Measurements from ENCODE around the gene PCNA.

Gene PCNA

DNA sequence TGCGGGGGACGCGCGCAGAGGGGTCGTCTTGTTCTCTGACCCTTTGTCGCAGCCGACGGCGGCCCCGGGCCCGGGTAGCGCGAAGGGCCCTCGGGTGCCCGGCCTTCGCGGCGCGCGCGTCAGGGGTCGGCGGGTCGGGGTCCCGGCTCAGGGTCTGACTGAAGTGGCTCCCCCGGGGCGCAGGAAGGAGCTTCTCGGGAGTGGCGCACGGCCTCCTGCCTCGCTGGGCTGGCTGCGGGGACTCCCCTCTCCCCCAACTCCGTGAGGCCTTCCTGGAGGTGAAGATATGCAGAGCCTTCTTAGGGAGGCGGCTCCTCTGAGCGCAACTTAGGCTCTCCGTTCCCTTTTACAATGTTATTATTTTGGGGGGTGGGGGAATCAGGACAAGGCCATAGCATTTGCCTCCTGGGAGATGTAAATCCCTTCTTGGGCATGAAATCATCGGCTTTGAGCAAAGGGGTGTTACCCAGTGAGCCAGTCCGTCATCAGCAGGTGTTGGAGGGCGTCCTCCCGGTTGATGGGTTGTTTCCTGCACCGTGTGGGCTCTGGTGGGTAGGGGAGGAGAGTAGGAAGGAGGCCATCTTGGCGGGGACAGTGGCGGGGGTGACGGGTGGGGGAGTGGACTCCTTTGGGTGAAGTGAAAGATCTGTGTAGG, 7.6 kb upstream of the PCNA start:
- TF ChIP-seq, protein P1, sequence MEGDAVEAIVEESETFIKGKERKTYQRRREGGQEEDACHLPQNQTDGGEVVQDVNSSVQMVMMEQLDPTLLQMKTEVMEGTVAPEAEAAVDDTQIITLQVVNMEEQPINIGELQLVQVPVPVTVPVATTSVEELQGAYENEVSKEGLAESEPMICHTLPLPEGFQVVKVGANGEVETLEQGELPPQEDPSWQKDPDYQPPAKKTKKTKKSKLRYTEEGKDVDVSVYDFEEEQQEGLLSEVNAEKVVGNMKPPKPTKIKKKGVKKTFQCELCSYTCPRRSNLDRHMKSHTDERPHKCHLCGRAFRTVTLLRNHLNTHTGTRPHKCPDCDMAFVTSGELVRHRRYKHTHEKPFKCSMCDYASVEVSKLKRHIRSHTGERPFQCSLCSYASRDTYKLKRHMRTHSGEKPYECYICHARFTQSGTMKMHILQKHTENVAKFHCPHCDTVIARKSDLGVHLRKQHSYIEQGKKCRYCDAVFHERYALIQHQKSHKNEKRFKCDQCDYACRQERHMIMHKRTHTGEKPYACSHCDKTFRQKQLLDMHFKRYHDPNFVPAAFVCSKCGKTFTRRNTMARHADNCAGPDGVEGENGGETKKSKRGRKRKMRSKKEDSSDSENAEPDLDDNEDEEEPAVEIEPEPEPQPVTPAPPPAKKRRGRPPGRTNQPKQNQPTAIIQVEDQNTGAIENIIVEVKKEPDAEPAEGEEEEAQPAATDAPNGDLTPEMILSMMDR (IDR thresholded peaks at IDR 0.05; ENCODE audit: low read depth, low read length): no peak
- DNase-seq (ENCODE audit: extremely low read depth, low read depth): no peak

DNA sequence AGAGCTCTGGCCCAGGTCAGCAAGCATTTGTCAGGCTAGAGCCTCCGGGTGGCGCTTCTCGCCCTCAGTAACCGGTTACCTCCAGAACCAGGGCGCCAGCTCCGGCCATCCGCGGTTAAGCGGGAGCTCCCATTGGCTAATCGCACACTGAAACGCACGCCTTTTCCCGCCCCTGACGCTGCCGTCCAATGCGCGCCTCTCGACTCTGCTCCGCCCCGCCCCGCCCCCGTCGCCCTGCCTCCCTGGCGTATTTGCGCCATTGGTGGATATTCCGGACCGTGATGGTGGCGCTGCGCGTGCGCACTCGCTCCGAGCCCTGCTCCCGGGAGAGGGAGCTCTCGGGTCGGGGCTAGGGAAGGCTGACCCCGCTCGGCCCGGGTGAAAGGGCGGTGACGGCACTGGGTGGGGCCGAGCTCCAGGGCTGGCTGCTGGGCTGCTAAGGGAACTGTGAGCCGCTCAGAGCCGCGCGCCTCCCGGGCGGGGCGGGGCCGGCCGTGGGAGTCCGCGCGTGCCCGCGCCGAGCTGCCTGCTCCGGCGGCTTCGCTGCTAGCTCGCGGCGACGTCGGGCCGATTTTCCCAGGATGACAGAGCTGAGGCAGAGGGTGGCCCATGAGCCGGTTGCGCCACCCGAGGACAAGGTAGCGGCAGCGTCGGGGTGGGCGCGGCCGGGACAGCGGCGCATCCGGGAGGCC, 6.9 kb upstream of the PCNA start, which contains the start of gene CDS2:
Gene CDS2 (plus strand): TSS at position 497 of the 692 bp plus-strand sequence. CDS start 85 bp downstream, at position 582.
- peak; percentile 97 for DNase-seq (ENCODE audit: extremely low read depth, low read depth)
- TF ChIP-seq, protein P1 (IDR thresholded peaks at IDR 0.05; ENCODE audit: low read depth, low read length): peak; percentile 43

DNA sequence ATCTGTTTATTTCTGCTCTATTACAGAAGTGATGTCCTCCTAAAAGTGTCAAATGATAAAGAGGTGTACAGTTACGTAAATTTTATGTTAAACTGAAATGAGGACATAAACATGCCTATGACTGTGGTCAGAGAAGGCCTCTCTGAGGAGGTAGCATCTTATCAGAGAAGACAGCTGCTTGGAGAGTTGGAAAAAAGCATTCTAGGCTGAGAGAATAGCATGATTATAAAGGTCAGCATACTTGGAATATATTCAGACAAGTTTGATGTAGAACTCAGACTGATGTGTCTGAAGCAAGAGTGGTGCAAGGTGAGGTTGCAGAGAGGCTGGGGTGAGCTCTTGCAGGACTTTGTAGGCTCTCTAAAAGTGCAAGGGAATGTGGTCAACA, 3.1 kb upstream of the PCNA start:
- no peak for DNase-seq (ENCODE audit: extremely low read depth, low read depth)
- TF ChIP-seq, protein P1 (IDR thresholded peaks at IDR 0.05; ENCODE audit: low read depth, low read length): no peak

DNA sequence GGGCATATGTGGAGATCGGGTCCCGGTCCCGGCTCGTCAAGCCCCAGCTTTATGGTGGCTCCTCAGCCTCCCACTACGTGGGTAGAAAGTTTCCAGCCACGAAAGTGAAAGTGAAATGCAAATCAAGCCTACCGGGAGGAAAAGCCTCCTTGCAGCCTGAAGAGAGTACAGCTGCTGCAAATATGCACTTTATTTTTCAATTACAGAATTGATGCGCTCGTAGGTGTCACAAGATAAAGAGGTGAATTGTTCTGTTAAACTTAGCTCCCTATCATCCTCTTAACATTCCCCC, 373 bp upstream of the PCNA start:
- TF ChIP-seq, protein P1 (IDR thresholded peaks at IDR 0.05; ENCODE audit: low read depth, low read length): no peak
- DNase-seq (ENCODE audit: extremely low read depth, low read depth): no peak

DNA sequence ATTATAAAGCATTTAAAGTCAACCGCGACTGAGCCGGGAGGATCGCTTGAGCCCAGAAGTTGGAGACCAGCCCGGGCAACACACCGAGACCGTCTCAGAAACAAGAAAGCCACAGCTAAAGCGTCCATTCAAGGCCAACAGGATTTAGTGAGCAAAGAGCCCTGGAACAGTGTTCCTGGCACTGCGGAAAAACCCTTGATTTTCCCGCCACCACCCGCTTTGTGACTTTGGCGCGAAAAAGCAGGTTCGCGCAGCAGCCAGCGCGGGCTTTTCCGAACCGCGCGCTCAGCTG, 669 bp downstream of the PCNA start:
- no peak for DNase-seq (ENCODE audit: extremely low read depth, low read depth)

DNA sequence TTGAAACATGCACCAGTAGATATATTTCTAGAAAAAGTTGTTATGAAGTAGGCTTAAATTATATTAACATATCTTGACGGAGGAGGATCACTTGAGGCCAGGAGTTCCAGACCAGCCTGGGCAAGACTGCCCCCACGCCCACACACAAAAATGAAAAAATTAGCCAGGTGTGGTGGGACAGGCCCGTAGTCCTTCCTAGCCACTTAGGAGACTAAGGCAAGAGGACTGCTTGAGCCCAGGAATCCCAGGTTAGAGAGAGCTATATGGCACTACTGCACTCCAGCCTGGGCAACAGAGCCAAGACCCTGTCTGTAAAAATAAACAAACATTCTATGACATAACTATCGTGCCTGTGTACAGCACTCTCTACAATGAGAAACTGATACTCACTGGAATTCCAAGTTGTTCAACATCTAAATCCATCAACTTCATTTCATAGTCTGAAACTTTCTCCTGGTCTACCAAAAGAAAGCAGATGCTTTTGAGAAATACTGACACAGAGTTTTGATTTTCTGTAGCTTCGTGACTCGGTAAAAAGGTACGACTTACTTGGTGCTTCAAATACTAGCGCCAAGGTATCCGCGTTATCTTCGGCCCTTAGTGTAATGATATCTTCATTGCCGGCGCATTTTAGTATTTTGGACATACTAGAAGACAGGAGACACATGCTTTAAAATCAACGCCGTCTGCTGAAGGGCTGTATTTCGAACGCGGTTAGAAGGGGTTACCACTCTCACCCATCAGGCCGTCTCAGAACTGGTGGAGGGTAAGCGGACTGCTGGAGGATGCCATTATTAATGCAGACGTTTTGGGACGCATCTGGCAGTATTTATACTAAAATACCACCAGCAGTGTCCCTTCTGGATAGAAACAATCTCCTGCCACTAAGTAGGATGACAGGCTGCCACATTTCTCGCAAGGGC, 1.3 kb downstream of the PCNA start:
- DNase-seq (ENCODE audit: extremely low read depth, low read depth): no peak
- TF ChIP-seq, protein P1 (IDR thresholded peaks at IDR 0.05; ENCODE audit: low read depth, low read length): no peak

More for the DNA sequence above, 669 bp downstream of the PCNA start:
- TF ChIP-seq, protein P1 (IDR thresholded peaks at IDR 0.05; ENCODE audit: low read depth, low read length): no peak

DNA sequence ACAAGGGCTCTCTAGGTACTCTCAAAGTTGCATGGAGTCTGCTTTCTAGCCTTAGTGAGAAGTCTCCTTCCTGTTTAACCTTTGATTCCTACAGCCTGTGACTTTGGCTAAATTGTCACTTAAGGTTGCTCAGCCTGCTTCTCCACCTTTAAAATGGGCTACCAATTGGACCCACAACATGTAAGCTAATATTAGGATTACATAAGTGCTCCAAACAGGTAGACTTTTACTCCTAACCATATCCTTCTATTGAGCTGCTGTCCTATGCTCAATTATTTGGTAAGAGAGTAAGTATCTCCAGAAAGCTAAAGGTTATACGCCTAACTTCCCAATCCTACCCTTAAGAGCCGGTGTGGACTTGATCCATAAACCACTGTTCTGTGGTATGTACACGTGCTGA, 2.9 kb downstream of the PCNA start:
- no peak for DNase-seq (ENCODE audit: extremely low read depth, low read depth)
- TF ChIP-seq, protein P1 (IDR thresholded peaks at IDR 0.05; ENCODE audit: low read depth, low read length): no peak
